Measurements from ENCODE around the gene FAM117B. TPM values are rescaled to one million over a fixed set of nuclear protein-coding genes. Genes with fewer than 3 reads are reported as not detected.

The FAM117B gene
- total RNA-seq, 1 donor from 2014 or later = 7.1 TPM

DNA sequence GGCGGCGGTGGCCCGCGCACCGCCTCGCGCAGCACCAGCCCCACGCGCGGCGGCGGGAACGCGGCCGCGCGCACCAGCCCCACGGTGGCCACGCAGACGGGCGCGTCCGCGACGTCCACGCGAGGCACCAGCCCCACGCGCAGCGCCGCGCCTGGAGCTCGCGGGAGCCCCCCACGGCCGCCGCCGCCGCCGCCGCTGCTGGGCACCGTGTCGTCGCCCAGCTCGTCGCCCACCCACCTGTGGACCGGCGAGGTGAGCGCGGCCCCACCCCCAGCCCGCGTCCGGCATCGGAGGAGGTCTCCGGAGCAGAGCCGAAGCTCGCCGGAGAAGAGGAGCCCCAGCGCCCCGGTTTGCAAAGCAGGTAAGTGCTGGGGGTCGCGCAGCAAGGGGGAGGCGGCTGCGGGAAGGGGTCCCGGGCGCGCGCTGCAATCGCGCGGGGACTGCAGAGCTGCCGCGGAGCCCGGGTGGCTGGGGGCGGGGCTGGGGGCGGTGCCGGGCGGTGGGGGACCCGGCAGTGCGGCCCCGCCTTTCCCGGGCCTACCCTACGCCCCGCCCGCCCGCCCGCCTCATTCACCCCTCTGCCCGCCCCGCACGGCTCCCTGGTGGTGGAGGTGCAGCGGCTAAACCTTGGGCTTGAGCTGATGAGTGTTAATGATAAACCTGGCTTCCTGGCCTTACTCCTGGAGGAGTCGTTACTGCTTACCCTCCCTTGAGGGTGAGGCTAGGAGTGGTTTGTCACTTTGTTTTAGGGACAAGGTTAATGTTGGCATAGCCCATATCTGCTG, 851 bp downstream of the FAM117B start:
- peak overlapping the region; percentile 95 for H3K4me3 ChIP-seq (ENCODE audit: low read depth, low read length)
- TF ChIP-seq, protein P1, sequence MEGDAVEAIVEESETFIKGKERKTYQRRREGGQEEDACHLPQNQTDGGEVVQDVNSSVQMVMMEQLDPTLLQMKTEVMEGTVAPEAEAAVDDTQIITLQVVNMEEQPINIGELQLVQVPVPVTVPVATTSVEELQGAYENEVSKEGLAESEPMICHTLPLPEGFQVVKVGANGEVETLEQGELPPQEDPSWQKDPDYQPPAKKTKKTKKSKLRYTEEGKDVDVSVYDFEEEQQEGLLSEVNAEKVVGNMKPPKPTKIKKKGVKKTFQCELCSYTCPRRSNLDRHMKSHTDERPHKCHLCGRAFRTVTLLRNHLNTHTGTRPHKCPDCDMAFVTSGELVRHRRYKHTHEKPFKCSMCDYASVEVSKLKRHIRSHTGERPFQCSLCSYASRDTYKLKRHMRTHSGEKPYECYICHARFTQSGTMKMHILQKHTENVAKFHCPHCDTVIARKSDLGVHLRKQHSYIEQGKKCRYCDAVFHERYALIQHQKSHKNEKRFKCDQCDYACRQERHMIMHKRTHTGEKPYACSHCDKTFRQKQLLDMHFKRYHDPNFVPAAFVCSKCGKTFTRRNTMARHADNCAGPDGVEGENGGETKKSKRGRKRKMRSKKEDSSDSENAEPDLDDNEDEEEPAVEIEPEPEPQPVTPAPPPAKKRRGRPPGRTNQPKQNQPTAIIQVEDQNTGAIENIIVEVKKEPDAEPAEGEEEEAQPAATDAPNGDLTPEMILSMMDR (conservative IDR thresholded peaks at IDR 0.05; ENCODE audit: low read depth, low read length) = no peak
- DNase-seq (ENCODE audit: low read depth) = peak; percentile 71

DNA sequence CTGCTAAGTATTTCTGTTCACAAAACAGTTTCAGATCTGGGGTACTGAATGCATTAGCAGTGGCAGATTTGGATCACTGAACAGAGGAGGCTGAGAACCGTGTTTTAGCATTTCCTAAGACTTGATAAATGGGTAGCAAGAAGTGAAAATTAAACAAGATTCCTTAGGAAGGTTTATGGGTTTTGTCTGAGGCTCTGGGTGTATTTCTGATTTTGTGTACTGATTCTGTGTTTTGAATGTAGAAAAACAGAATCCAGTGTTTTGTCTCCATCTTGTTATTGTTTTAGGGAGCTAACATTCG, 1.4 kb downstream of the FAM117B start:
- DNase-seq (ENCODE audit: low read depth) = no peak
- TF ChIP-seq, protein P1 (conservative IDR thresholded peaks at IDR 0.05; ENCODE audit: low read depth, low read length) = no peak
- H3K4me3 ChIP-seq (ENCODE audit: low read depth, low read length) = peak overlapping the region; percentile 78

DNA sequence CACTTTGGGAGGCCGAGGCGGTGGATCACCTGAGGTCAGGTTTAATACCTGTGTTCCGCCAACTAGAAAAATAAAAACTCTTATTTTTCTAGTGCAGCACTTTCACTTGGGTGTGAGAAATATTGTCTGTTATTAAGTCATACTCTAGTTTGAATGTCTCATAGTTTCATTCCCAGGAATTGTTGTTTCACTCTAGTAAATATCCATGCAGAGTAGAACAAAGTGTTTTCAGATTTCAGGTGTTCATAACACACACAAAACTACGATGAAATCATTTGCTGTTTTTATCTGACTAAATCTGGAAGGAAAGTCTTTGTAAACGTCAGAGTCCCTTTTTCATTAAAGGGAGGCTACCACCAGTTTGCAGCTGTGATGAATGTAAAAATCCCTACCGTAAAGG, 4.0 kb downstream of the FAM117B start:
- DNase-seq (ENCODE audit: low read depth) = no peak
- TF ChIP-seq, protein P1 (conservative IDR thresholded peaks at IDR 0.05; ENCODE audit: low read depth, low read length) = no peak
- H3K4me3 ChIP-seq (ENCODE audit: low read depth, low read length) = no peak overlapping the region

DNA sequence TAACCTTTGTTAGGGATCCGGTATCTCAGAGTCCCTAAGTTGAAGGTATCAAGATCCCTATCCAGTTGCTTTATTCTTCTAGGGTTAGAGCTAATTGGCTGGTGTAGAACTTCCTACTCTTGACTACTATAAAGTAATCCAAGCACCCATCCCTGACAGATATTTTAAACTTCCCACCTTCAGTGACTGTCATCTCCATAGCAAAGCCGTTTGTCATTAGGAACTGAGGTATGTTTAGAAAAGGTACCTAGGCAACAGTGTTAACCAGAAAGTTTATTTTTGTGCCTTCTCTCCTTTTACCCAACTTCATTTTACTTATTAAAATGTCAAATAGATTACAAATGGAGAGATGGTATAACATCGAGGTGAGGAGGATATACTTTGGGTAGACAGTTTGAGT, 4.5 kb downstream of the FAM117B start:
- DNase-seq (ENCODE audit: low read depth) = no peak
- no peak overlapping the region for H3K4me3 ChIP-seq (ENCODE audit: low read depth, low read length)
- TF ChIP-seq, protein P1 (conservative IDR thresholded peaks at IDR 0.05; ENCODE audit: low read depth, low read length) = no peak

DNA sequence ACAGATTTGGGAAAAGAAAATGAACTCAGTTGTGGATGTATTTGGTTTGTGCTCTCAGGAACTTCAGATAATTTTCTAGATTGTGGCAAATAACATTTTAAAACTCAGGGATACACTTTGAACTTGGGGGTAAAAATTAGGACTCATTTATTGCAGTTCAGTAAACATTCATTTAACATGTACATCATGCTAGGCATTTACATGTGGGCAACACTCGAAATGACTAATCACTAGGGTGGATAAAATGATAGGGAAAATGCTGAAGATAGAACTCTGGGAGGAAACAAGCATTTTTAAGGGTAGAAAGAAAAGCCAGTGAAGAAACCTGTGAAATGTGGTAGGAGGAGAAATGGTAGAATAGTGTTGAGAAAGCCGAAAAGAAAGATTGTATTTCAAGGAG, 7.8 kb downstream of the FAM117B start:
- TF ChIP-seq, protein P1 (conservative IDR thresholded peaks at IDR 0.05; ENCODE audit: low read depth, low read length) = no peak
- no peak for DNase-seq (ENCODE audit: low read depth)
- peak overlapping the region; percentile 1 for H3K4me3 ChIP-seq (ENCODE audit: low read depth, low read length)

DNA sequence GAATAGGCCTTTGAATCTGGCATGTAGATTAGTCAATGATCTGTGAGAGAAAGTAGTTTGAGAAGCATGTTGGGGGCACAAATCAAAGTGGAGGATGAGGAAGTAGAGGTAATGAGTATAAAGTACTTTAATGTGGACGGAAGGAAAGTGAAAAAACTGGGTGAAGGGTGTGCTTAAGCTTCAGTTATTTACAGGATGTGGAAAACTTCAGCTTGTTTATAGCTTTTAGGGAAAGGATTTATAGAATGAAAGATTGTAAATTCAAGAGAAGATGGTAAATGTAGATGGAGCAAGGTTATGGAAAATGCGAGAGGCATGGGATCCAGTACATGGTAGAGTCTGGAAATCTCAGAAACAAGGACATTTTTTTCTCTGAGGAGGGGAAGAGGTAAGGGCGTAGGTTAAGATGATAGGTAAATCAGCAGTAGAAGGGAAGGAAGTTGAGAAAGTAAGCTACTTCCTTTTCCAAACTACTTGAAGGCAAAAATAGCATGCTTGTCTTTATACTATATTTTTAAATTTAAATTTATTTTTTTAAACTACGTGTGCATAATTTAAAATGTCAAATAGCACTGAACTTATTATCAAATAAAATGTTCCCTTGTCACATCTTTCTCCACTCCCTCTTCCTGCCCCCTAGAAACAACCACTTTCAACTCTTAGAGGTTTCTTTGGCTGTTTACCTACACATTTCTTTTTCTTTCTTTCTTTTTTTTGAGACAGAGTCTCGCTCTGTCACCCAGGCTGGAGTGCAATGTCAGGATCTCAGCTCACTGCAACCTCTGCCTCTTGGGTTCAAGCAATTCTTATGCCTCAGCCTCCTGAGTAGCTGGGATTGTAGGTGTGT, 8.5 kb downstream of the FAM117B start:
- no peak for DNase-seq (ENCODE audit: low read depth)
- H3K4me3 ChIP-seq (ENCODE audit: low read depth, low read length) = peak overlapping the region; percentile 1

More for the DNA sequence above, 8.5 kb downstream of the FAM117B start:
- TF ChIP-seq, protein P1 (conservative IDR thresholded peaks at IDR 0.05; ENCODE audit: low read depth, low read length) = no peak
